ENCODE measurements around the gene CTU2.

DNA sequence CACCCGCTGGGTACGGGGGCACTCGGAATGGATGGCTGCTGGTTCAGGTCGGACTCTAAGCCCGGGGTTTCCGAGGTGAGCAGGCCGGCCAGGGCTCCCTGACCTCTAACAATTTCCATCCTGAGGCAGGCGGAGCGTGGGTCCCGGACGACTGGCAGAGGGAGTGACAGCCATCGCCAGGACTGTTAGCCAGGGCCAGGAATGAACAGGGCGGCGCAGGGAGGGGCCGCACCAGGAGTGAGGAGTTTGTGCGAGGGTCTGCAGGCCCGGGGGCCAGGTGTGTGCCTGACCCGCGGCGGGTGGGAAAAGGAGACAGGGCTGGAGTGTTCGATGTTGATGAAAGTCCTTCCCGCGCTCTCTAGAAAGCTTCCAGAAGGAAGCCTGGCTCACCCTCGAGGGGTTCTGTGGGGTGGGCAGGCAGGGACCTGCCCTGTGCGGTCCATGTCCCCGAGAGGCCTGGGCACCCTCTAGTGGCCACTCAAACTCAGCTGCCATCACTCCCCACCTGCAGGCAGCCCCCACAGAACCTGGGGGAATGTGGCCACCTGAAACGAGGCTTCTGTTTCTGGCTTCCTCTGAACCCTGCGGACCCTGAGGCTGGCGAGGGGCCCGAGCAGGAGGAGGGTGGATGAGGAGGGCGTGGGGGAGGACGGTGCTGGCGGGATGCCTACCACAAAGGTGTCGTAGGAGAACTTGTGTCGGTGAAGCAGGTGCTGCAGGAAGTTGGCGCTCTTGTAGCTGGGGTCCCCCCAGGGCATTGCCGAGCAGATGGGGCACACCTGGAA lies 8.3 kb upstream of the CTU2 start:
- TF ChIP-seq FOS (IDR thresholded peaks at IDR 0.05; ENCODE audit: extremely low read depth, insufficient read length) (no peak), CREB1 (IDR thresholded peaks at IDR 0.05) (no peak), CREB1 (CRISPR knock-in tag; IDR thresholded peaks at IDR 0.05) (no peak), POLR2A (conservative IDR thresholded peaks at IDR 0.05) (no peak), POLR2AphosphoS5 (IDR thresholded peaks at IDR 0.05; ENCODE audit: control insufficient read depth, insufficient read depth, low read depth, low read length) (no peak), SMC3 (conservative IDR thresholded peaks at IDR 0.05; ENCODE audit: insufficient read depth, low read depth, low read length) (0 out of 2 replicates have a peak, but pooled peaks have one; percentile 4), ZFP36 (IDR thresholded peaks at IDR 0.05; ENCODE audit: low read depth, low read length, partially characterized antibody) (no peak), ESRRB (CRISPR knock-in tag; IDR thresholded peaks at IDR 0.05; ENCODE audit: borderline replicate concordance) (no peak), ATF1 (CRISPR knock-in tag; IDR thresholded peaks at IDR 0.05) (no peak), ATF1 (tag; IDR thresholded peaks at IDR 0.05) (no peak), SP1 (CRISPR knock-in tag; IDR thresholded peaks at IDR 0.05) (no peak)
- TF ChIP-seq, protein P1, sequence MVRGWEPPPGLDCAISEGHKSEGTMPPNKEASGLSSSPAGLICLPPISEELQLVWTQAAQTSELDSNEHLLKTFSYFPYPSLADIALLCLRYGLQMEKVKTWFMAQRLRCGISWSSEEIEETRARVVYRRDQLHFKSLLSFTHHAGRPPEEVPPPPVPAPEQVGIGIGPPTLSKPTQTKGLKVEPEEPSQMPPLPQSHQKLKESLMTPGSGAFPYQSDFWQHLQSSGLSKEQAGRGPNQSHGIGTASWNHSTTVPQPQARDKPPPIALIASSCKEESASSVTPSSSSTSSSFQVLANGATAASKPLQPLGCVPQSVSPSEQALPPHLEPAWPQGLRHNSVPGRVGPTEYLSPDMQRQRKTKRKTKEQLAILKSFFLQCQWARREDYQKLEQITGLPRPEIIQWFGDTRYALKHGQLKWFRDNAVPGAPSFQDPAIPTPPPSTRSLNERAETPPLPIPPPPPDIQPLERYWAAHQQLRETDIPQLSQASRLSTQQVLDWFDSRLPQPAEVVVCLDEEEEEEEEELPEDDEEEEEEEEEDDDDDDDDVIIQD (CRISPR knock-in tag; IDR thresholded peaks at IDR 0.05), result no peak
- TF ChIP-seq, protein P2, sequence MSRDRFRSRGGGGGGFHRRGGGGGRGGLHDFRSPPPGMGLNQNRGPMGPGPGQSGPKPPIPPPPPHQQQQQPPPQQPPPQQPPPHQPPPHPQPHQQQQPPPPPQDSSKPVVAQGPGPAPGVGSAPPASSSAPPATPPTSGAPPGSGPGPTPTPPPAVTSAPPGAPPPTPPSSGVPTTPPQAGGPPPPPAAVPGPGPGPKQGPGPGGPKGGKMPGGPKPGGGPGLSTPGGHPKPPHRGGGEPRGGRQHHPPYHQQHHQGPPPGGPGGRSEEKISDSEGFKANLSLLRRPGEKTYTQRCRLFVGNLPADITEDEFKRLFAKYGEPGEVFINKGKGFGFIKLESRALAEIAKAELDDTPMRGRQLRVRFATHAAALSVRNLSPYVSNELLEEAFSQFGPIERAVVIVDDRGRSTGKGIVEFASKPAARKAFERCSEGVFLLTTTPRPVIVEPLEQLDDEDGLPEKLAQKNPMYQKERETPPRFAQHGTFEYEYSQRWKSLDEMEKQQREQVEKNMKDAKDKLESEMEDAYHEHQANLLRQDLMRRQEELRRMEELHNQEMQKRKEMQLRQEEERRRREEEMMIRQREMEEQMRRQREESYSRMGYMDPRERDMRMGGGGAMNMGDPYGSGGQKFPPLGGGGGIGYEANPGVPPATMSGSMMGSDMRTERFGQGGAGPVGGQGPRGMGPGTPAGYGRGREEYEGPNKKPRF (IDR thresholded peaks at IDR 0.05; ENCODE audit: low read depth, low read length), result no peak
